ENCODE measurements around the gene DPYD.

DPYD gene

DNA sequence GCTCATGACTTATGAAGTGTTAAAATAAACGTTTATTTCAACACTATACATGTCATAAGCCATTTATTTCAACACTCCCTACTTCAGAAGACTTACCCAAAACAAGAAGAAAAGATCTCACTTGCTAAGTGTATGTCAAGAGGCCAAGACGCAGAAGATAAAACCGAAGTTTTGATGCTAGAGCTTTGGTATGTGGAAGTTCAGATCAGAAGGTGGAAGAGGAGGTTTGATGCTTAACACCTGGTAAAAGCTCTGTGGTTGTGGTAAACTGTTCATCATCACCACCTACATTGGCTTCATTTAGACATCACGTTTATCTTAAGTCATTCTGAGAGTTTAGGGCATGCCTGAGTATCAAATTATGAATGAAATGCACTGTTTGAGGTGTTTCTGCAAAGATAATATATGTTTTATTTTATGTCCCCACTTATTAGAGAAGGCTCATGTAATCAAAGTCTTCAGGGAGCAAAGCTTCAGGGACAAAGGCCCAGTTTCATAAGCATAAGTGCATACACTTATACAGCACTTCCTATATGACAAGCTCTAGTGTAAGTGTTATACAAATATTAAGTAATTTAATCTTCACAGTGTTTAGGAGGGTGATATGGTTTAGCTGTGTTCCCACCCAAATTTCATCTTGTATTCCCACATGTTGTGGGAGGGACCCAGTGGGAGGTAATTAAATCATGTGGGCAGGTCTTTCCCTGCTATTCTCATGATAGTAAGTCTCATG lies 665.9 kb downstream of the DPYD start:
- DNase-seq (ENCODE audit: low spot score): no peak

DNA sequence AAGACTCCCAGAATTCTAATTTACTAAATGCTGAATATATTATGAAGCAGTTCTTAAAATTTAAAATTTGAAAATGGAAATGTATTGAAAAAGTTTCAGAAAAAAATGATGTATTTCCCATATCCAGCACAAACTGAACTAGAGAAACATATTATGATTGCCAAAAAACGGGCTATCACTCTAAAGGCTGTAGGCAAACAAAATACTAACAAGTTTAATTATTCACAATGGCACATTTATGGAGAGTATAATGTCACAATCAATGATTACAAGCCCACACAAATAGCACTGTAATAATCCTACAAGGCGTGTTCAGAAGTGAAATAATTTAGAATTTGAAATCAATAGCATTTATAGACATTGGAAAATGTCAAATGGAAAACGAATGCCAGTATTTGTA lies 667.9 kb downstream of the DPYD start:
- Histone ChIP-seq H3K4me3 (ENCODE audit: low read length in 2 of 2) (no peak overlapping the region), H3K27ac (replicated peaks; ENCODE audit: low read length) (no peak overlapping the region), H3K4me1 (ENCODE audit: control insufficient read depth in 2 of 2, insufficient read depth in 1 of 2, low read depth in 1 of 2, low read length in 2 of 2) (no peaks in the 10 kb centered on the region), H2BK120ac (ENCODE audit: low read depth, low read length) (no peak overlapping the region), H2BK5ac (ENCODE audit: low read length) (no peak overlapping the region), H2AFZ (ENCODE audit: low read length) (no peak overlapping the region), H3K79me1 (ENCODE audit: low read depth, low read length) (no peaks in the 10 kb centered on the region), H3K9me3 (replicated peaks in 1 of 2; ENCODE audit: control insufficient read depth in 2 of 2, insufficient read depth in 1 of 2, low read depth in 1 of 2, low read length in 2 of 2) (peaks cover 0 to 3% of the 10 kb centered on the region in 2 donors), H3K4ac (ENCODE audit: low read length) (no peak overlapping the region), H3K23ac (ENCODE audit: low read depth, low read length, poor library complexity) (no peak overlapping the region), H4K8ac (ENCODE audit: low read depth, low read length) (no peak overlapping the region), H3K18ac (ENCODE audit: low read length) (no peak overlapping the region), H2AK5ac (ENCODE audit: low read depth, low read length) (no peak overlapping the region), H3K36me3 (replicated peaks in 1 of 2; ENCODE audit: control insufficient read depth in 2 of 2, insufficient read depth in 2 of 2, low read length in 2 of 2) (no peaks in the 10 kb centered on the region), H2BK15ac (ENCODE audit: low read length) (no peak overlapping the region), H3K27me3 (ENCODE audit: control insufficient read depth in 3 of 3, insufficient read depth in 3 of 3, low read depth in 1 of 3, low read length in 3 of 3) (no peaks in the 10 kb centered on the region), H3K9ac (ENCODE audit: low read depth, low read length, poor library complexity) (no peak overlapping the region), H2BK12ac (ENCODE audit: low read length) (no peak overlapping the region), H4K91ac (ENCODE audit: low read depth, low read length, poor library complexity) (no peak overlapping the region), H3K14ac (ENCODE audit: low read length) (no peak overlapping the region), H3K4me2 (ENCODE audit: insufficient read depth, low read length, poor library complexity, severe bottlenecking) (no peak overlapping the region)
- no peak for DNase-seq (ENCODE audit: low spot score)
- no CpG with 5 or more reads among the region's 3 CpGs for WGBS, 2 donors (ENCODE audit: extremely low coverage in 2 of 2, insufficient read length in 2 of 2, insufficient replicate concordance in 1 of 2)

More for the DNA sequence above, 665.9 kb downstream of the DPYD start:
- Histone ChIP-seq H2AFZ (ENCODE audit: low read length) (no peak overlapping the region), H3K9ac (ENCODE audit: low read depth, low read length, poor library complexity) (no peak overlapping the region), H2AK5ac (ENCODE audit: low read depth, low read length) (no peak overlapping the region), H3K9me3 (replicated peaks in 1 of 2; ENCODE audit: control insufficient read depth in 2 of 2, insufficient read depth in 1 of 2, low read depth in 1 of 2, low read length in 2 of 2) (no peaks in the 10 kb centered on the region), H4K8ac (ENCODE audit: low read depth, low read length) (no peak overlapping the region), H2BK15ac (ENCODE audit: low read length) (no peak overlapping the region), H3K4me1 (ENCODE audit: control insufficient read depth in 2 of 2, insufficient read depth in 1 of 2, low read depth in 1 of 2, low read length in 2 of 2) (no peaks in the 10 kb centered on the region), H4K91ac (ENCODE audit: low read depth, low read length, poor library complexity) (no peak overlapping the region), H3K18ac (ENCODE audit: low read length) (no peak overlapping the region), H3K36me3 (replicated peaks in 1 of 2; ENCODE audit: control insufficient read depth in 2 of 2, insufficient read depth in 2 of 2, low read length in 2 of 2) (no peaks in the 10 kb centered on the region), H2BK12ac (ENCODE audit: low read length) (no peak overlapping the region), H2BK120ac (ENCODE audit: low read depth, low read length) (no peak overlapping the region), H3K14ac (ENCODE audit: low read length) (no peak overlapping the region), H2BK5ac (ENCODE audit: low read length) (no peak overlapping the region), H3K27ac (replicated peaks; ENCODE audit: low read length) (no peak overlapping the region), H3K79me1 (ENCODE audit: low read depth, low read length) (no peaks in the 10 kb centered on the region), H3K4ac (ENCODE audit: low read length) (no peak overlapping the region), H3K4me2 (ENCODE audit: insufficient read depth, low read length, poor library complexity, severe bottlenecking) (no peak overlapping the region), H3K23ac (ENCODE audit: low read depth, low read length, poor library complexity) (no peak overlapping the region), H3K27me3 (ENCODE audit: control insufficient read depth in 3 of 3, insufficient read depth in 3 of 3, low read depth in 1 of 3, low read length in 3 of 3) (no peaks in the 10 kb centered on the region), H3K4me3 (ENCODE audit: low read length in 2 of 2) (no peak overlapping the region)
- WGBS, 2 donors (ENCODE audit: extremely low coverage in 2 of 2, insufficient read length in 2 of 2, insufficient replicate concordance in 1 of 2): no CpG with 5 or more reads among the region's 4 CpGs

DNA sequence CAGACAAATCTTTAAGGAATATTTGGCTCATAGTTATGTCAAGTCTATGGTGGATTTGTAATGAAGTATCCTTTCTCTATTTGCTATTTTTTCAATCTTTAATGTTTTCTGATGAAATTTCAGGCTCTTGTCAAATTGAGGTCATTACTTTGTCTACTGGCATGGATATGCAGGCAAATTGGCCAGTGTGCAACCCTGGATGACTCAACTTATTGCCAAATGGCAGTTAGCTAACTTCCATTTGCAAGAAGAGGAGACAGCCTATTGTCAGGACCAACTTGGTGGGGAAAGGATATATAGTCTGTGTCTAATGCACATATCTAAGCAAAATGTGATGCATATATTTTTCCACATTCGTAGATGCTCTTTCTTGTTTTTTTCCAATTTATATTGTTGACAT lies 668.8 kb downstream of the DPYD start:
- Histone ChIP-seq H3K18ac (ENCODE audit: low read length) (no peak overlapping the region), H4K91ac (ENCODE audit: low read depth, low read length, poor library complexity) (no peak overlapping the region), H3K4ac (ENCODE audit: low read length) (no peak overlapping the region), H2AK5ac (ENCODE audit: low read depth, low read length) (no peak overlapping the region), H2BK120ac (ENCODE audit: low read depth, low read length) (no peak overlapping the region), H3K4me2 (ENCODE audit: insufficient read depth, low read length, poor library complexity, severe bottlenecking) (no peak overlapping the region), H3K14ac (ENCODE audit: low read length) (no peak overlapping the region), H3K36me3 (replicated peaks in 1 of 2; ENCODE audit: control insufficient read depth in 2 of 2, insufficient read depth in 2 of 2, low read length in 2 of 2) (no peaks in the 10 kb centered on the region), H3K4me3 (ENCODE audit: low read length in 2 of 2) (no peak overlapping the region), H3K9ac (ENCODE audit: low read depth, low read length, poor library complexity) (no peak overlapping the region), H3K9me3 (replicated peaks in 1 of 2; ENCODE audit: control insufficient read depth in 2 of 2, insufficient read depth in 1 of 2, low read depth in 1 of 2, low read length in 2 of 2) (peaks cover 0 to 6% of the 10 kb centered on the region in 2 donors), H4K8ac (ENCODE audit: low read depth, low read length) (no peak overlapping the region), H2BK15ac (ENCODE audit: low read length) (no peak overlapping the region), H3K23ac (ENCODE audit: low read depth, low read length, poor library complexity) (no peak overlapping the region), H2AFZ (ENCODE audit: low read length) (no peak overlapping the region), H3K4me1 (ENCODE audit: control insufficient read depth in 2 of 2, insufficient read depth in 1 of 2, low read depth in 1 of 2, low read length in 2 of 2) (no peaks in the 10 kb centered on the region), H3K27me3 (ENCODE audit: control insufficient read depth in 3 of 3, insufficient read depth in 3 of 3, low read depth in 1 of 3, low read length in 3 of 3) (no peaks in the 10 kb centered on the region), H2BK12ac (ENCODE audit: low read length) (no peak overlapping the region), H2BK5ac (ENCODE audit: low read length) (no peak overlapping the region), H3K79me1 (ENCODE audit: low read depth, low read length) (no peaks in the 10 kb centered on the region), H3K27ac (replicated peaks; ENCODE audit: low read length) (no peak overlapping the region)
- DNase-seq (ENCODE audit: low spot score): no peak
- no CpG with 5 or more reads among the region's 1 CpG for WGBS, 2 donors (ENCODE audit: extremely low coverage in 2 of 2, insufficient read length in 2 of 2, insufficient replicate concordance in 1 of 2)

DNA sequence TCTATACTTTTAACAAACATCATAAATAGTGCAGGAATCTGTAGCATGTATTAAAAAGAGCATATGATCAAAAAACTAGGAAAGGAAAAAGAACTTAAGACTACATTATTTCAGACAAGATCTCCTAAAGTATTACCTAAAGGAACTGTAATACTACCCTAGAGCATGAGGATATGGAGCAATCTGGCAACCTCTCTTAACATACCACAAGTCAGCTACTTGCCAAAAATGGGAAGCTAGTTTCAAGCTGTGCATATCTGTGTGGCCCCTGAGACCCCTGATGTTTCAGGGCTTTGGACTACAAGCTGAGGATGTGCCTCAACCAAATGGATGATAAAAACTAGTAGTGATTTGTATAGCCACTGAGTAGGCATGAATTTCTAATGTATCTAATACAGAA lies 673.6 kb downstream of the DPYD start:
- H3K27me3 ChIP-seq (ENCODE audit: control insufficient read depth in 3 of 3, insufficient read depth in 3 of 3, low read depth in 1 of 3, low read length in 3 of 3): no peaks in the 10 kb centered on the region
- H2BK15ac ChIP-seq (ENCODE audit: low read length): no peak overlapping the region
- H2BK120ac ChIP-seq (ENCODE audit: low read depth, low read length): no peak overlapping the region
- H3K36me3 ChIP-seq (replicated peaks in 1 of 2; ENCODE audit: control insufficient read depth in 2 of 2, insufficient read depth in 2 of 2, low read length in 2 of 2): no peaks in the 10 kb centered on the region
- H2AK5ac ChIP-seq (ENCODE audit: low read depth, low read length): no peak overlapping the region
- no peak for DNase-seq (ENCODE audit: low spot score)
- no peak overlapping the region for H2BK12ac ChIP-seq (ENCODE audit: low read length)
- no peak overlapping the region for H3K18ac ChIP-seq (ENCODE audit: low read length)
- H3K23ac ChIP-seq (ENCODE audit: low read depth, low read length, poor library complexity): no peak overlapping the region
- peaks cover 0 to 6% of the 10 kb centered on the region in 2 donors for H3K9me3 ChIP-seq (replicated peaks in 1 of 2; ENCODE audit: control insufficient read depth in 2 of 2, insufficient read depth in 1 of 2, low read depth in 1 of 2, low read length in 2 of 2)
- H3K9ac ChIP-seq (ENCODE audit: low read depth, low read length, poor library complexity): no peak overlapping the region
- H3K14ac ChIP-seq (ENCODE audit: low read length): no peak overlapping the region
- H2BK5ac ChIP-seq (ENCODE audit: low read length): no peak overlapping the region
- H2AFZ ChIP-seq (ENCODE audit: low read length): no peak overlapping the region
- no peak overlapping the region for H3K4me3 ChIP-seq (ENCODE audit: low read length in 2 of 2)
- H3K4me1 ChIP-seq (ENCODE audit: control insufficient read depth in 2 of 2, insufficient read depth in 1 of 2, low read depth in 1 of 2, low read length in 2 of 2): no peaks in the 10 kb centered on the region
- H3K4me2 ChIP-seq (ENCODE audit: insufficient read depth, low read length, poor library complexity, severe bottlenecking): no peak overlapping the region
- H3K27ac ChIP-seq (replicated peaks; ENCODE audit: low read length): no peak overlapping the region
- no peak overlapping the region for H4K91ac ChIP-seq (ENCODE audit: low read depth, low read length, poor library complexity)
- no peak overlapping the region for H3K4ac ChIP-seq (ENCODE audit: low read length)
- H4K8ac ChIP-seq (ENCODE audit: low read depth, low read length): no peak overlapping the region
- no peaks in the 10 kb centered on the region for H3K79me1 ChIP-seq (ENCODE audit: low read depth, low read length)

Data from neuronal stem cell (in vitro differentiated cells).